Esophagus mucosa (tissue), 1 donor: ENCODE measurements around the gene PICK1. TPM values are rescaled to one million over a fixed set of nuclear protein-coding genes. Genes with fewer than 3 reads are reported as not detected.
A peak's percentile ranks its signal among the peaks of the same experiment; 100 is the strongest.

Experiments used
- ATAC-seq: fragments of 200-7000 bp; cut with Tn5 transposase; one replicate; pipeline ENCODE4 v1.9.1; 2020
- total RNA-seq: library from RNA; stranded (reverse); gene quantifications from one replicate; pipeline ENCODE4 v1.2.4, GENCODE V29; 2023
- donor health status: DM: yes; HTN: yes; CAD: no.

Gene PICK1
- total RNA-seq: 22.6 TPM

- peak; percentile 84 for ATAC-seq
Measured at GRCh38 chr22:38056969-38057891, at the start of gene PICK1. Gene PICK1, plus strand, starts transcription at chr22:38057404. Its CDS starts 406 bp downstream, at chr22:38057810.

GRCh38 chr22:38009000-38009806 is 48.0 kb upstream of the PICK1 start:
- peak; percentile 19 for ATAC-seq

- no peak for ATAC-seq
Measured at GRCh38 chr22:38012604-38013072, 44.6 kb upstream of the PICK1 start.

GRCh38 chr22:38014083-38014482 is 43.1 kb upstream of the PICK1 start:
- no peak for ATAC-seq

GRCh38 chr22:38016182-38017151 is 40.7 kb upstream of the PICK1 start:
- peak; percentile 78 for ATAC-seq

DNA sequence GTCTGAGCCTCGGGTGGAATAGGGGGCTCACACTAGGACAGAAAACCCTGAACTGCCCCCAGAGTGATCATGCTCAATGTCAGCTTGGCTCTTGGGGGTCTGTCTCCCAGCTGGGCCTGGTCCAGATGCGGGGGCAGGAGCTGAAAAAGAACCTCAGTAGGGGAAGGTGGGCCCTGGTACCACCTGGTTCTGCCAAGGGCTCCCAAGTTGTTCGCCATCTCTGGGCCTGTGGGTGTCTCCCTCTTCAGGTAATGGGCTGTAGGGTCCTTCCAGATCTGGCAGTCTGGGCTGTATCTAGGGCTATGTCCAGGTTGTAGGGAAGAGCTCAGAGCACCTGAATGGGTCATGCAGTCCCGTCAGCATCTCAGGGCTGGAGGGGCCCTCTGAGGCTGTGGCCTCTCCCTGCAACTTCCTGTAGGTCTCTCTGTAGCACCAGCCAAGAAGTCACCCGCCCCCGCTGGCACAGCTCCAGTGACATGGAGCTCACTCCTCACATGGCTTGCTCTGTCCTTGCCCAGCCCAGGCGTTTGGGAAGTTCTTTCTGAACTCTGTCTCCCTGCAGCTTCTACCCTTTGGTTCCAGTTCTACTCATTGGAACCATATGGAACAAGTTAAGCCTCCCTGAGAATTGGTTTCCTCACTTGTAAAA is 39.8 kb upstream of the PICK1 start:
- peak; percentile 45 for ATAC-seq

- ATAC-seq: no peak
Measured at GRCh38 chr22:38017939-38018885, 39.0 kb upstream of the PICK1 start.

GRCh38 chr22:38018938-38019827 is 38.0 kb upstream of the PICK1 start:
- no peak for ATAC-seq

- no peak for ATAC-seq
Measured at GRCh38 chr22:38021206-38021605, 36.0 kb upstream of the PICK1 start.

- ATAC-seq: no peak
Measured at GRCh38 chr22:38023045-38023444, 34.2 kb upstream of the PICK1 start.

DNA sequence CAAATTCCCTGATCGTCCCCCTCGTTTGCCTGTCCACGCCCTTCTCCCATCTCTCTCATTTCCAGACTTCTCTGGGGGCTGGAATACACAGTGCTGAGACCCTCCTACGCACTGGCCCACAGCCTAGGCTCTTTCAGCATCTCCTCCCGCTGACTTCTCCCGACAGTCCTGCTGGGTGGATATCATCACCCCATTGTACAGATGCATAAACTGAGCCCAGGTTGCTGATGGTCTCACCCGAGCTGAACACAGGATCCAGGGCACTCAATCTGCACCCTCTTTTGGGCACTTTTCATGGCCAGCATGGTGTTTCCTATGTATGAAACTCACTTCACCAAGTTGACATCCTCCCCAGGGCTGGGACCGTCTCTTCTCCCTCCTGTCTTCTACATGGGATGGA is 31.7 kb upstream of the PICK1 start:
- ATAC-seq: no peak

DNA sequence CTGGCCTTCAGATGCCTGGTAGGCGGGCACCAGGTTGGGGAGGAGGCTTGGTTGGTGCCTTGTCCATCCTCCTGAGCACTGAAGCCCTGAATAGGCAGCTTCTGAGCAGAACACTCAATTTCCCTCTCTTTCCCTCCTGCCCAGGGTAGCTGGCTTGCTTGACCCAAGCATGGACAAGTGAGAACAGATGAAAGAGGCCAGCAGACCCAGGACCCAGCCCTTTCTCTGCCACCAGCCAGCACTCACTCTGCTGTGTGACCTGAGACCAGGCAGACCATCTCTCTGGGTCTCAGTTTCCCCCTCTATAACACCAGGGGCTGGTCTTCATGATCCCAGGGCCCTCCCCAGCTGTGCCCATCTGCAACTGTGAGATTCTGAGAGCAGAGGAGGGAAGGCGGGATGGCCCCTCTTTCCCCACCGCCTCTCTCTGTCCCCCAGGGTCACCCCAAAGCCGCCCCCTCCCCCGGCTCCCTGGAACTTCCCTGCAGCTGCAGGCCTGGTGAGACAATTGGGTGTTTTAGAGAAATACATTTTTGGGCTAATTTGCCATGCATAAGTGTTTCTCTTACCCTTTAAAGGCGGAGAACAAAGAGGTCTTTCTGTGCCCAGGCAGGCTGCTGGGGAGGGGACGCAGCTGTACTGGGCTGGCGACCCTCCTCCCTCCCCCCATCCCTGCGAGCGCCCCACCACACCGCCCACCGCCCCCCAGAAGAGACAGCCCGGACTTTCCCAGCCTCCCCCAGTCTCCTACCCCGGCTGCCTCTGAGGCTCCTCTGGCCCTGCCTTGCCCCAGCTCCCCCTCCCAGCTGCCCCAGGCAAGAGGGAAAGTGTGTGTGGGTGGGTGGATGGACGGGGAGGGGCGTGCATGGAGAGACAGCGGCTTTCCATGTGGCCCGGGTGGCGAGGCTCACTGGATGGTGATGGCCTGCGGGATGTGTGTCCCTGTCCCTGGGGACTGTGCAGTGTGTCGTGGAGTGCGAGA is 30.8 kb upstream of the PICK1 start:
- ATAC-seq: no peak

- no peak for ATAC-seq
Measured at GRCh38 chr22:38027487-38027886, 29.7 kb upstream of the PICK1 start.

GRCh38 chr22:38028344-38029130 is 28.7 kb upstream of the PICK1 start:
- no peak for ATAC-seq

- no peak for ATAC-seq
Measured at GRCh38 chr22:38029370-38029769, 27.8 kb upstream of the PICK1 start.

- no peak for ATAC-seq
Measured at GRCh38 chr22:38029901-38030300, 27.3 kb upstream of the PICK1 start.
